ENCODE results near the gene TOP2B. TPM values are rescaled to one million over a fixed set of nuclear protein-coding genes. Genes with fewer than 3 reads are reported as not detected.

Gene TOP2B
- total and polyA plus RNA-seq, 7 donors = 39.3 to 84.8 (median 66.2) TPM

DNA sequence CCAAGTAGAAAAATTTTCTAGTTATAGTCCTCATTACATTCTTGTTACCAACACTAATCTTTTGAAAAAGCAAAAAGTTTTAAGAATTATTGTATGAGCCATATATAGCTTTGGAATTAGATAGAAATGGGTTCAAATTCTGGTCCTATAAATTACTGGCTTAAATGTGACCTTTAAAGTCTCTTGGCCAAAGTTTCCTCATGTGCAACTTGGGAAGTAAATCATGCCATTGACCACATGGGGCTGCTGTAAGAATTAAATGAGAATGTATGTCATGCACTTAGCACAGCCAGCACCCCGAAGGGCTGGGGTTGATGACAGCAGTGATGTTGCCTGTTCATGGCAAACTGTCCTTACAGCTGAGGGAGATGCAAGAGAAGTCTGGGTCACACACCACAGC is 108.3 kb downstream of the TOP2B start:
- Histone ChIP-seq H3K4me3 (no peak overlapping the region), H3K9me3 (no peaks in the 10 kb centered on the region), H3K27me3 (ENCODE audit: insufficient read depth in 3 of 3, low read length in 2 of 3) (peaks cover 0 to 4% (median 0%) of the 10 kb centered on the region in 3 donors), H3K36me3 (ENCODE audit: insufficient read depth in 1 of 2, low read depth in 1 of 2) (no peaks in the 10 kb centered on the region), H3K27ac (no peak overlapping the region), H3K4me1 (peaks cover 7% of the 10 kb centered on the region)
- ATAC-seq (peak in 2 of 4 donors; percentile 55 to 56), DNase-seq (no peak)
- TF ChIP-seq, protein P1, sequence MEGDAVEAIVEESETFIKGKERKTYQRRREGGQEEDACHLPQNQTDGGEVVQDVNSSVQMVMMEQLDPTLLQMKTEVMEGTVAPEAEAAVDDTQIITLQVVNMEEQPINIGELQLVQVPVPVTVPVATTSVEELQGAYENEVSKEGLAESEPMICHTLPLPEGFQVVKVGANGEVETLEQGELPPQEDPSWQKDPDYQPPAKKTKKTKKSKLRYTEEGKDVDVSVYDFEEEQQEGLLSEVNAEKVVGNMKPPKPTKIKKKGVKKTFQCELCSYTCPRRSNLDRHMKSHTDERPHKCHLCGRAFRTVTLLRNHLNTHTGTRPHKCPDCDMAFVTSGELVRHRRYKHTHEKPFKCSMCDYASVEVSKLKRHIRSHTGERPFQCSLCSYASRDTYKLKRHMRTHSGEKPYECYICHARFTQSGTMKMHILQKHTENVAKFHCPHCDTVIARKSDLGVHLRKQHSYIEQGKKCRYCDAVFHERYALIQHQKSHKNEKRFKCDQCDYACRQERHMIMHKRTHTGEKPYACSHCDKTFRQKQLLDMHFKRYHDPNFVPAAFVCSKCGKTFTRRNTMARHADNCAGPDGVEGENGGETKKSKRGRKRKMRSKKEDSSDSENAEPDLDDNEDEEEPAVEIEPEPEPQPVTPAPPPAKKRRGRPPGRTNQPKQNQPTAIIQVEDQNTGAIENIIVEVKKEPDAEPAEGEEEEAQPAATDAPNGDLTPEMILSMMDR (IDR thresholded peaks at IDR 0.05) = no peak
- intact Hi-C loops (cut with DNase I) = no loop called here
- WGBS, 3 donors = 17 to 19% (median 19%) methylated on average over 1 of the region's 1 CpG

DNA sequence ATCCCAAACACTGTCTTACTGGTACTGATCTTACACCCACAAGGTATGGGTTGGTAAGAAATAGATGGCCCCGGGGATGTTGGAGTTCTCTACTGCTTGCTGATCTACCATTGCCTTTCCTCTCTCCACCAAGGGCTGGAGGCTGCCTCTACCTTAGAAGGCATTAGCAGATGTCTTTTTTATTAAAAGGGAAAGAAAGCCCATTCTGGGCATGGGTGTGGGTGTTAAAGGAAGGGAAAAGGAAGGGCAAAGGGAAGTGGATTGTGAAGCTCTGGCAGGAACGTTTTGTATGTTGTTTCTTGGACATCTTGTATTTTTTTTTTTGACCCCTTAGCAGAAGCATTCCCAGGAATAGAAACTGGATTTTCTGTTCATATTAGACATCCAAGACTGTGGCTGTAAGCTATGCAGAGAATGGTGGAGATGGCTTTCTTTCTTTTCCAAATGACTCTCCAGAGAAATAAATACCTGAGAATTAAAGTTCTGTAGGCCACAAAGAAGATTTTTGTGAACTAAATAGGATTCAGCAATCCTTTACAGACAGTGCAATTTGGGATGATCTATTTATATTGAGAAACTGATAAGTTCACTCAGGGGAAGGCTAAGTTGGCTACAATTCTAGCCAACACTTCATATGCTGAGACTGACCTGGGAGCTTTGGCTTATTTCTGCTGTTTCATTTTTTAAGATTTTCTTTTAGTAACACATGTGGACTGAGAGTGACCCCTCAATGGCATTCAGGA is 108.8 kb downstream of the TOP2B start:
- TF ChIP-seq, protein P1 (IDR thresholded peaks at IDR 0.05) = no peak
- DNase-seq (no peak), ATAC-seq (no peak)
- intact Hi-C loops (cut with DNase I) = no loop called here
- no peaks in the 10 kb centered on the region for H3K9me3 ChIP-seq
- 42 to 57% (median 47%) methylated on average over 2 of the region's 2 CpGs for WGBS, 3 donors
- peaks cover 7% of the 10 kb centered on the region for H3K4me1 ChIP-seq
- peaks cover 0 to 4% (median 0%) of the 10 kb centered on the region in 3 donors for H3K27me3 ChIP-seq (ENCODE audit: insufficient read depth in 3 of 3, low read length in 2 of 3)
- H3K27ac ChIP-seq = no peak overlapping the region
- no peaks in the 10 kb centered on the region for H3K36me3 ChIP-seq (ENCODE audit: insufficient read depth in 1 of 2, low read depth in 1 of 2)
- no peak overlapping the region for H3K4me3 ChIP-seq

DNA sequence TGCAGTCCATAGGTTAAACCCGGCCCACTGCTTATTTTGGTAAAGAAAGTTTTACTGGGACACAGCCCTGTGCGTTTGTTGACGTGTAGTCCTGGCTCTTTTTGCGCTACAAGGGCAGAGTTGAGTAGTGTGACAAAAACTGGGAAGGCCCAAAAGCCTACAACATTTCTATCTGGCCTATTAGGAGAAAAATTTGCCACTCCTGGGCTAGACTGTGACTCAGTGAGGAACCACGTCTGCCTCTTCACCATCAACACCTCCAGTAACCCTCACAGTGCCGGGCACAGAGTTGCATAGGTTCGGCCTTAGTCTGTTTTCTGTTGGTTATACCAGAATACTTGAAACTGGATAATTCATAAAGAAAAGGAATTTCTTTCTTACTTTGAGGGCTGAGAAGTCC is 110.3 kb downstream of the TOP2B start:
- Histone ChIP-seq H3K36me3 (ENCODE audit: insufficient read depth in 1 of 2, low read depth in 1 of 2) (no peaks in the 10 kb centered on the region), H3K27ac (no peak overlapping the region), H3K4me3 (no peak overlapping the region), H3K27me3 (ENCODE audit: insufficient read depth in 3 of 3, low read length in 2 of 3) (peaks cover 0 to 2% (median 0%) of the 10 kb centered on the region in 3 donors), H3K9me3 (no peaks in the 10 kb centered on the region), H3K4me1 (peaks cover 7% of the 10 kb centered on the region)
- DNase-seq (no peak), ATAC-seq (no peak)
- TF ChIP-seq, protein P1 (IDR thresholded peaks at IDR 0.05) = no peak
- intact Hi-C loops (cut with DNase I) = no loop called here
- 94 to 98% (median 95%) methylated on average over 7 of the region's 7 CpGs for WGBS, 3 donors

DNA sequence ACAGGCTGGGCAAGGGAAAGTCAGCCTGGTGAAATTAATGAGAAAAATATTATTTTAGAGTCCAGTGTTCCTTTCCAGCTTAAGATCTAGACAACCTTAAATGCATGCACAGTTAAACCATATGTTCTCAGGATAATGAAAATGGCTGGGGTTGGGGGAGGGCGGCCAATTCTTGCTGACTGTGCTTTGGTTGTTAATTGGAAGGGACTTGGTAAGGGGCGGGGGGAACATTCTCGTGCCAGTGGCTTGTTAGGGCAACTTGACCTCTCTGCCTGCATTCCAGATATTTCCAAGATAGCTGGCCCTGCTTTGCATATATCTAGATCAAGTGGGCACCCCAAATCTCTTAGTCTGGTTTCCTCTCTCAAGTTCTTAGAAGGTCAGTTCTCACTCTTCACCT is 112.5 kb downstream of the TOP2B start:
- DNase-seq = no peak
- no peak for ATAC-seq
- H3K36me3 ChIP-seq (ENCODE audit: insufficient read depth in 1 of 2, low read depth in 1 of 2) = no peaks in the 10 kb centered on the region
- peaks cover 7% of the 10 kb centered on the region for H3K4me1 ChIP-seq
- intact Hi-C loops (cut with DNase I) = no loop called here
- WGBS, 3 donors = 85 to 89% (median 88%) methylated on average over 3 of the region's 3 CpGs
- TF ChIP-seq, protein P1 (IDR thresholded peaks at IDR 0.05) = no peak
- H3K27me3 ChIP-seq (ENCODE audit: insufficient read depth in 3 of 3, low read length in 2 of 3) = no peaks in the 10 kb centered on the region
- no peak overlapping the region for H3K4me3 ChIP-seq
- H3K9me3 ChIP-seq = no peaks in the 10 kb centered on the region
- H3K27ac ChIP-seq = no peak overlapping the region

DNA sequence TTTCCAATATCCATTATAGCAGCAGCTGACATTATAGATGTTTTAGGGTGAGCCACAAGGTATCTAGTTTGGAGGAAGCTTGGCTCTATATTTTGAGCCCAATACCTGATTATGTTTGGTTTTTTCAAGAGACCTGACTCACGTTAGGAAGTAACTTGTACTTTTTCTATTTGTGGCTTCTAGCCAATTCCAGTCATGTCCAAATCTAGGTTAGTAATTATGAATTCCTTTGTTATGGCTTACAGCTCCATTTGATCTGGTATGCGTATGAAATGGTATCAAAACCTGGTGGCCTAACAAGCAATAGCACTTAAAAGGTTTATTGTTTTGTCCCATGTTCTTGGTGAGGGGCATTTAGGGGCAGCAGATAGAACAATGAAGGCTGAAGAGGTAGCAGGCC is 115.9 kb downstream of the TOP2B start:
- H3K36me3 ChIP-seq (ENCODE audit: insufficient read depth in 1 of 2, low read depth in 1 of 2) = no peaks in the 10 kb centered on the region
- H3K4me1 ChIP-seq = no peaks in the 10 kb centered on the region
- 68 to 75% (median 74%) methylated on average over 2 of the region's 2 CpGs for WGBS, 3 donors
- H3K9me3 ChIP-seq = no peaks in the 10 kb centered on the region
- no peak overlapping the region for H3K4me3 ChIP-seq
- no peaks in the 10 kb centered on the region for H3K27me3 ChIP-seq (ENCODE audit: insufficient read depth in 3 of 3, low read length in 2 of 3)
- intact Hi-C loops (cut with DNase I) = no loop called here
- no peak overlapping the region for H3K27ac ChIP-seq
- ATAC-seq (no peak), DNase-seq (no peak)
- TF ChIP-seq, protein P1 (IDR thresholded peaks at IDR 0.05) = no peak

All from psoas muscle (tissue), 8 donors.